ENCODE data around the gene CD2AP.

Gene CD2AP

DNA sequence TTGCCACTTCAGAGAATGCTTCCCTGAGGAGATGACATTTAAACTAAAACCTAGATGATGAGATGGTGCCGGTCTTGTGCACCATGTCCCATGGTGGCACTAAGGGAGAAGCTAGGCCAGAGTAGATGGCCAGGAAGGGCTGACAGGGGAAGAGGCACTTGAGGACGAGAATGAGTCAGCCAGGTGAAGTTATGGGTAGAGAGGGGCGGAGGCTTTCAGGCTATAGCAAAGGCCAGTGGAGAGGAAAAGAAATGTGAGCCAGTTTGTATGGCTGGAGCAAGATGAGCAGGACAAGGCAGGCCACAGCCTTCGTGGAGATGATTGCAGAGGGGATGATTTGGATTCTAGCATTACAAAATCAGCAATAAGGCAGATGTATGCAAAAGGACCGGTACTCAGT, 176.1 kb downstream of the CD2AP start:
- no peaks in the 10 kb centered on the region for H3K36me3 ChIP-seq (replicated peaks; ENCODE audit: insufficient read depth, low read length)
- H3K4me1 ChIP-seq (ENCODE audit: low read length), result no peaks in the 10 kb centered on the region
- H3K27me3 ChIP-seq (replicated peaks; ENCODE audit: insufficient read depth, low read length), result no peaks in the 10 kb centered on the region
- DNase-seq, result no peak
- H3K9ac ChIP-seq (ENCODE audit: low read length), result no peak overlapping the region
- TF ChIP-seq CTCF (IDR thresholded peaks at IDR 0.05; ENCODE audit: low read length), result no peak
- no peaks in the 10 kb centered on the region for H3F3A ChIP-seq (ENCODE audit: insufficient read depth, low read length)
- no peak overlapping the region for H3K4me3 ChIP-seq (ENCODE audit: low read length)
- no peaks in the 10 kb centered on the region for H3K9me3 ChIP-seq (replicated peaks; ENCODE audit: insufficient read depth, low read length)
- no peak overlapping the region for H3K27ac ChIP-seq (ENCODE audit: low read length)
- no peaks in the 10 kb centered on the region for H3K79me2 ChIP-seq (ENCODE audit: low read length)
- H2AFZ ChIP-seq (ENCODE audit: low read length), result no peak overlapping the region
- H3K9me2 ChIP-seq (replicated peaks; ENCODE audit: insufficient read depth, low read length), result no peaks in the 10 kb centered on the region
- H4K20me1 ChIP-seq (ENCODE audit: insufficient read depth, low read length), result no peaks in the 10 kb centered on the region
- H3K4me2 ChIP-seq (ENCODE audit: low read depth, low read length), result no peak overlapping the region

DNA sequence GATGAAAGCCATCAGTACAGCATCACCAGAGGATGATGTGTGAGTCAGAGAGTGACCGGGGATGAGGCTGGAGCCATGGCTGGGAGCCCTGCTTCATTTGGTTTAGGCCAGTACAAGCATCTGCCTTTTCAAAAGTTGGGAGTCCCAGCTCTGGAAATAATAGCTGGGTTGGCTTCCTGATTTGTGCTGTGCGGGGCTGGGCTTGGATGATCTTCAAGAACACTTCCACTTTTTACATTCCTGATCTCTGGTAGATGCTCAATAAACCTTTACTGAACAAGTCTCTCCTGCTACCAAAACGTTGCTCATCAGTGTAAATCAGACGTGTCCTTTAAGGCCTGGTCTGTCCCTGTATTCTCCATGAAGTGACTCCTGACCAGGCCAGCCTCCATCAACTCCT, 176.7 kb downstream of the CD2AP start:
- Histone ChIP-seq H3K27me3 (replicated peaks; ENCODE audit: insufficient read depth, low read length) (no peaks in the 10 kb centered on the region), H3K4me2 (ENCODE audit: low read depth, low read length) (no peak overlapping the region), H3K9me2 (replicated peaks; ENCODE audit: insufficient read depth, low read length) (no peaks in the 10 kb centered on the region), H3K79me2 (ENCODE audit: low read length) (no peaks in the 10 kb centered on the region), H3K27ac (ENCODE audit: low read length) (no peak overlapping the region), H3K9ac (ENCODE audit: low read length) (no peak overlapping the region), H3K4me3 (ENCODE audit: low read length) (no peak overlapping the region), H4K20me1 (ENCODE audit: insufficient read depth, low read length) (no peaks in the 10 kb centered on the region), H3F3A (ENCODE audit: insufficient read depth, low read length) (no peaks in the 10 kb centered on the region), H3K4me1 (ENCODE audit: low read length) (no peaks in the 10 kb centered on the region), H3K36me3 (replicated peaks; ENCODE audit: insufficient read depth, low read length) (no peaks in the 10 kb centered on the region), H2AFZ (ENCODE audit: low read length) (no peak overlapping the region), H3K9me3 (replicated peaks; ENCODE audit: insufficient read depth, low read length) (no peaks in the 10 kb centered on the region)
- TF ChIP-seq CTCF (IDR thresholded peaks at IDR 0.05; ENCODE audit: low read length) (no peak), EZH2 (optimal IDR thresholded peaks at IDR 0.05; ENCODE audit: low read depth, low read length) (no peak), EZH2phosphoT487 (IDR thresholded peaks at IDR 0.05; ENCODE audit: low read length) (no peak)
- DNase-seq, result no peak

- H4K20me1 ChIP-seq (ENCODE audit: insufficient read depth, low read length), result no peaks in the 10 kb centered on the region
- H2AFZ ChIP-seq (ENCODE audit: low read length), result no peak overlapping the region
- no peak overlapping the region for H3K9ac ChIP-seq (ENCODE audit: low read length)
- no peaks in the 10 kb centered on the region for H3K79me2 ChIP-seq (ENCODE audit: low read length)
- no peaks in the 10 kb centered on the region for H3K9me2 ChIP-seq (replicated peaks; ENCODE audit: insufficient read depth, low read length)
- H3K4me3 ChIP-seq (ENCODE audit: low read length), result no peak overlapping the region
- no peak for DNase-seq
- no peaks in the 10 kb centered on the region for H3K27me3 ChIP-seq (replicated peaks; ENCODE audit: insufficient read depth, low read length)
- H3K4me2 ChIP-seq (ENCODE audit: low read depth, low read length), result no peak overlapping the region
- no peak for TF ChIP-seq EZH2 (optimal IDR thresholded peaks at IDR 0.05; ENCODE audit: low read depth, low read length)
- H3K36me3 ChIP-seq (replicated peaks; ENCODE audit: insufficient read depth, low read length), result no peaks in the 10 kb centered on the region
- no peaks in the 10 kb centered on the region for H3K9me3 ChIP-seq (replicated peaks; ENCODE audit: insufficient read depth, low read length)
- no peaks in the 10 kb centered on the region for H3K4me1 ChIP-seq (ENCODE audit: low read length)
- H3K27ac ChIP-seq (ENCODE audit: low read length), result no peak overlapping the region
- H3F3A ChIP-seq (ENCODE audit: insufficient read depth, low read length), result no peaks in the 10 kb centered on the region
Measured at GRCh38 chr6:47655719-47656595, 178.4 kb downstream of the CD2AP start.

DNA sequence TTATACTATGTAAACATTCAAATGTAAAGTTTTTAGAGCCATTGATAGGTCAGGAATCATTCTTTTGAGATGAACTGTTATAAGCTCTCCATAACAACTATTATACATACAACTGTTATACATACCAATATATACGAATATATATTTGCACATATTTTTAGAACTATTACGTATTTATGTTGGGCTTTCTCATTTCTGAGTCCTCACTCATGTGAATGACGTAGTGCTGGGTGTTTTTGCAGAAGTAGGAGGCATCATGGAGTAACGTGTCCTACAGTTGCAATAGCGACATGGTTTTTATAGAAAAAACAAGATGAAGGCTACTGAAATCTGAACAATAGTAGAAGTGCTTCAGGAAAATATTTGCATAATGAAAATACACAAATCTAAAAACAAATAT, 184.4 kb downstream of the CD2AP start:
- no peak for TF ChIP-seq EZH2 (optimal IDR thresholded peaks at IDR 0.05; ENCODE audit: low read depth, low read length)
- no peak for TF ChIP-seq EZH2phosphoT487 (IDR thresholded peaks at IDR 0.05; ENCODE audit: low read length)
- TF ChIP-seq CTCF (IDR thresholded peaks at IDR 0.05; ENCODE audit: low read length), result no peak
- no peak overlapping the region for H3K27ac ChIP-seq (ENCODE audit: low read length)
- H2AFZ ChIP-seq (ENCODE audit: low read length), result no peak overlapping the region
- no peaks in the 10 kb centered on the region for H3K9me3 ChIP-seq (replicated peaks; ENCODE audit: insufficient read depth, low read length)
- DNase-seq, result no peak
- no peaks in the 10 kb centered on the region for H3K4me1 ChIP-seq (ENCODE audit: low read length)
- H3K9ac ChIP-seq (ENCODE audit: low read length), result no peak overlapping the region
- no peaks in the 10 kb centered on the region for H3K79me2 ChIP-seq (ENCODE audit: low read length)
- no peak overlapping the region for H3K4me3 ChIP-seq (ENCODE audit: low read length)
- H3K36me3 ChIP-seq (replicated peaks; ENCODE audit: insufficient read depth, low read length), result no peaks in the 10 kb centered on the region
- H4K20me1 ChIP-seq (ENCODE audit: insufficient read depth, low read length), result no peaks in the 10 kb centered on the region
- H3K9me2 ChIP-seq (replicated peaks; ENCODE audit: insufficient read depth, low read length), result no peaks in the 10 kb centered on the region
- no peaks in the 10 kb centered on the region for H3K27me3 ChIP-seq (replicated peaks; ENCODE audit: insufficient read depth, low read length)
- H3K4me2 ChIP-seq (ENCODE audit: low read depth, low read length), result no peak overlapping the region
- no peaks in the 10 kb centered on the region for H3F3A ChIP-seq (ENCODE audit: insufficient read depth, low read length)
